Measurements from ENCODE around the gene CCL19. TPM values are rescaled to one million over a fixed set of nuclear protein-coding genes. Genes with fewer than 3 reads are reported as not detected.

Gene CCL19
- total and polyA plus RNA-seq, 3 experiments from 2014 or later: not detected

GRCh38 chr9:34665067-34665380, 26.1 kb downstream of the CCL19 start:
- Histone ChIP-seq H3K27ac (ENCODE audit: low read depth, low read length) (peak overlapping the region; percentile 43), H3K27me3 (ENCODE audit: insufficient read depth, low read length, poor library complexity, severe bottlenecking) (no peaks in the 10 kb centered on the region), H3K9me3 (ENCODE audit: low read length) (no peaks in the 10 kb centered on the region), H3K4me1 (ENCODE audit: insufficient read depth, low read length) (peaks cover 48% of the 10 kb centered on the region), H3K36me3 (ENCODE audit: insufficient read depth, low read length) (peaks cover 4% of the 10 kb centered on the region), H3K4me3 (ENCODE audit: low read length) (peak overlapping the region; percentile 65)
- H3K27ac Mint-ChIP-seq: peak overlapping the region; percentile 87 to 99 (median 97)
- DNase-seq: no peak
- H3K4me3 Mint-ChIP-seq: peak overlapping the region; percentile 82 to 97 (median 89)
- peaks cover 34 to 55% (median 41%) of the 10 kb centered on the region in 3 donors for H3K4me1 Mint-ChIP-seq
- peaks cover 0 to 4% of the 10 kb centered on the region in 2 donors for H3K27me3 Mint-ChIP-seq
- ChIA-PET CTCF (interaction anchor here (1.1 to 5.0 kb wide), 9 partner anchors 9 to 48 kb away, joined by 3 to 54 read pairs (median 10); partner anchors contain the start of genes GALT, IL11RA and SIGMAR1), POLR2A (interaction anchor here (0.6 to 3.0 kb wide), 6 partner anchors 9 to 53 kb away, joined by 3 to 20 read pairs (median 3); partner anchors contain the start of genes DCTN3, GALT and RPP25L)
- H3K36me3 Mint-ChIP-seq: peaks cover 5 to 20% (median 13%) of the 10 kb centered on the region in 3 donors
- peaks cover 0 to 9% (median 4%) of the 10 kb centered on the region in 5 donors for H3K9me3 Mint-ChIP-seq

DNA sequence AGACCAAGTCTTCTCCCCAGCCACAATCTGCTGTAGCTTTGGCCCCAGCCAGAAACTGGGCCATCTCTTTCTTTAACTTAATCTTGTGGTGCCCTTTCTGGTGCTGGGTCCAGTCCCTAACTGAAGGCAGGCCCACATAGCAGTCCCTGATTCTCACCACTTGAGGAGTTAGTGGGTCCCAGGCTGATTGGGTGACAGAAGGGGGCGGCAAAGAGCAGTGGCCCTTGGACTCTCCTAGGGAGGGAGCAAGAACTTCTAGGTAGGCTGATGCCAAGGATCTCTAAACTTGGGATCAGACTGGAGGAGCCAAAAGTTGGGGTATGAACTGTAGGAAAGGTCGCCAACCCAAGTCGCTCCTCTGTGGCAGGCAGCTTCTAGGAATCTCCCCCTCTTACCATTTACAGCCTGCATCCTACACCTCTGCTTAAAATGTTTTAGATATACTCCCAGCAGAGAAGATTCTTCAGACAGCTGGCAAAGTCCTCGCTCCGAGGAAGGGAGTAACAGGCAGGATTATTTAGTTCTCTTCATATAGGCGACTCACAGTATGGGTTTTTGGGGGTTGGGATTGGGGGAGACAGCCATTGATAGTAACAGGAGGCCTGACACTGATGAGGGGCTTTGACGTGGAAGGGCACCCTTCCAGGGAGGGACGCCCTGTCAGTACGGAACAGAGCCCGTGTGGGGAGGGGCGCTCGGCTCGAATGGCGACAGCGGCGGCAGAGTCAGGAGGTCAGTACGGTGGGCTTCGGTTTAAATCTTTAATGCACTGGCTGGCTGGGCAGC, 26.6 kb downstream of the CCL19 start:
- peaks cover 5 to 21% (median 13%) of the 10 kb centered on the region in 3 donors for H3K36me3 Mint-ChIP-seq
- ChIA-PET CTCF (interaction anchor here (1.1 to 5.0 kb wide), 10 partner anchors 9 to 61 kb away, joined by 3 to 54 read pairs (median 8); partner anchors contain the start of genes GALT, IL11RA and SIGMAR1), POLR2A (interaction anchor here (0.6 to 3.0 kb wide), 7 partner anchors 9 to 52 kb away, joined by 3 to 20 read pairs (median 3); partner anchors contain the start of genes DCTN3, GALT, RPP25L and SIGMAR1)
- Histone ChIP-seq H3K36me3 (ENCODE audit: insufficient read depth, low read length) (peaks cover 7% of the 10 kb centered on the region), H3K4me1 (ENCODE audit: insufficient read depth, low read length) (peaks cover 48% of the 10 kb centered on the region), H3K27me3 (ENCODE audit: insufficient read depth, low read length, poor library complexity, severe bottlenecking) (no peaks in the 10 kb centered on the region), H3K4me3 (ENCODE audit: low read length) (peak overlapping the region; percentile 65), H3K9me3 (ENCODE audit: low read length) (no peaks in the 10 kb centered on the region), H3K27ac (ENCODE audit: low read depth, low read length) (peak overlapping the region; percentile 43)
- peak overlapping the region; percentile 87 to 99 (median 96) for H3K27ac Mint-ChIP-seq
- peak; percentile 59 to 80 (median 70) for DNase-seq
- H3K4me3 Mint-ChIP-seq: peak overlapping the region; percentile 82 to 97 (median 89)
- H3K9me3 Mint-ChIP-seq: peaks cover 0 to 5% (median 4%) of the 10 kb centered on the region in 5 donors
- H3K4me1 Mint-ChIP-seq: peaks cover 34 to 55% (median 41%) of the 10 kb centered on the region in 3 donors
- H3K27me3 Mint-ChIP-seq: peaks cover 0 to 4% of the 10 kb centered on the region in 2 donors

DNA sequence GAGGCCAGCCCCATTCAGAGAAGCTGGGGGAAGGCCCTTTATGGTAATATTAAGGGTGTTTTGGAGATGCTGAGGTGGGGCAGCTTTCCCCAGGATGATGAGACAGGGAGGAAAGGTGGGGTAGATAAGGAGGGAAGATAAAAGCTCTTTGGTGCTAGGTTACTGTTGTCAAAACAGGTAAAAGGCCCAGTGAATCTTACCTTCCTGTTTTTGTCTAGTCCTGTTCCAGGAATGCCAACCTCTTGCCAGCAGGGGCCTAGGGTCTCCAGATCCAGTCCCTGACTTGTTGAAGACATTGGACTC, 27.8 kb downstream of the CCL19 start:
- peaks cover 34 to 55% (median 41%) of the 10 kb centered on the region in 3 donors for H3K4me1 Mint-ChIP-seq
- peaks cover 0 to 4% of the 10 kb centered on the region in 2 donors for H3K27me3 Mint-ChIP-seq
- DNase-seq: peak in 3 of 5 donors; percentile 13 to 45 (median 24)
- peak overlapping the region; percentile 86 to 99 (median 95) for H3K27ac Mint-ChIP-seq
- Histone ChIP-seq H3K4me3 (ENCODE audit: low read length) (no peak overlapping the region), H3K36me3 (ENCODE audit: insufficient read depth, low read length) (peaks cover 7% of the 10 kb centered on the region), H3K27ac (ENCODE audit: low read depth, low read length) (peak overlapping the region; percentile 46), H3K4me1 (ENCODE audit: insufficient read depth, low read length) (peaks cover 48% of the 10 kb centered on the region), H3K27me3 (ENCODE audit: insufficient read depth, low read length, poor library complexity, severe bottlenecking) (no peaks in the 10 kb centered on the region), H3K9me3 (ENCODE audit: low read length) (no peaks in the 10 kb centered on the region)
- peak overlapping the region in 6 of 7 donors; percentile 57 to 83 (median 69) for H3K4me3 Mint-ChIP-seq
- ChIA-PET POLR2A (interaction anchor here (2.1 to 3.0 kb wide), 2 partner anchors 17 to 25 kb away, joined by 7 to 20 read pairs; partner anchors contain the start of genes GALT and SIGMAR1), CTCF (interaction anchor here (1.5 to 4.7 kb wide), 4 partner anchors 14 to 59 kb away, joined by 7 to 54 read pairs (median 14); partner anchors contain the start of genes GALT, IL11RA and SIGMAR1)
- H3K9me3 Mint-ChIP-seq: no peaks in the 10 kb centered on the region
- H3K36me3 Mint-ChIP-seq: peaks cover 0 to 19% (median 8%) of the 10 kb centered on the region in 3 donors

- CTCF ChIA-PET: interaction anchor here (1.3 to 4.7 kb wide), 7 partner anchors 13 to 59 kb away, joined by 4 to 54 read pairs (median 16); partner anchors contain the start of genes GALT, IL11RA, RPP25L and SIGMAR1
- Histone ChIP-seq H3K27ac (ENCODE audit: low read depth, low read length) (peak within 1 kb of the TSS; percentile 46), H3K36me3 (ENCODE audit: insufficient read depth, low read length) (peaks cover 7% of the 10 kb centered on the region), H3K27me3 (ENCODE audit: insufficient read depth, low read length, poor library complexity, severe bottlenecking) (no peaks in the 10 kb centered on the region), H3K4me1 (ENCODE audit: insufficient read depth, low read length) (peaks cover 48% of the 10 kb centered on the region), H3K4me3 (ENCODE audit: low read length) (no peak within 1 kb of the TSS), H3K9me3 (ENCODE audit: low read length) (no peaks in the 10 kb centered on the region)
- POLR2A ChIA-PET: interaction anchor here (2.1 to 3.0 kb wide), 2 partner anchors 16 to 25 kb away, joined by 7 to 20 read pairs; partner anchors contain the start of genes GALT and SIGMAR1
- peaks cover 0 to 19% (median 8%) of the 10 kb centered on the region in 3 donors for H3K36me3 Mint-ChIP-seq
- H3K4me1 Mint-ChIP-seq: peaks cover 34 to 53% (median 41%) of the 10 kb centered on the region in 3 donors
- peak within 1 kb of the TSS; percentile 86 to 99 (median 95) for H3K27ac Mint-ChIP-seq
- H3K27me3 Mint-ChIP-seq: peaks cover 0 to 4% of the 10 kb centered on the region in 2 donors
- peak within 1 kb of the TSS in 6 of 7 donors; percentile 57 to 83 (median 69) for H3K4me3 Mint-ChIP-seq
- no peaks in the 10 kb centered on the region for H3K9me3 Mint-ChIP-seq
- no peak for DNase-seq
Observed at GRCh38 chr9:34662526-34663302, 28.4 kb downstream of the CCL19 start, which contains the start of gene CCL27. CCL27 (minus strand) TSS chr9:34662657; CDS start chr9:34662633, 24 bp downstream.

GRCh38 chr9:34659592-34660253, 31.4 kb downstream of the CCL19 start:
- H3K36me3 ChIP-seq (ENCODE audit: insufficient read depth, low read length): peaks cover 7% of the 10 kb centered on the region
- H3K4me3 ChIP-seq (ENCODE audit: low read length): no peak overlapping the region
- no peak overlapping the region for H3K4me3 Mint-ChIP-seq
- no peaks in the 10 kb centered on the region for H3K27me3 Mint-ChIP-seq
- H3K4me1 Mint-ChIP-seq: peaks cover 27 to 37% (median 34%) of the 10 kb centered on the region in 3 donors
- no peaks in the 10 kb centered on the region for H3K9me3 ChIP-seq (ENCODE audit: low read length)
- no peaks in the 10 kb centered on the region for H3K9me3 Mint-ChIP-seq
- no peak for DNase-seq
- no peaks in the 10 kb centered on the region for H3K27me3 ChIP-seq (ENCODE audit: insufficient read depth, low read length, poor library complexity, severe bottlenecking)
- H3K27ac Mint-ChIP-seq: peak overlapping the region in 2 of 8 donors; percentile 26 to 45
- peaks cover 36% of the 10 kb centered on the region for H3K4me1 ChIP-seq (ENCODE audit: insufficient read depth, low read length)
- ChIA-PET CTCF (interaction anchor here (3.2 to 4.4 kb wide), 3 partner anchors 13 to 43 kb away, joined by 16 to 25 read pairs (median 16); partner anchors contain the start of gene GALT), POLR2A (interaction anchor here (1.2 kb wide), 1 partner anchor 12 kb away, joined by 3 read pairs; no protein-coding TSS in a partner anchor)
- peaks cover 0 to 19% (median 8%) of the 10 kb centered on the region in 3 donors for H3K36me3 Mint-ChIP-seq
- H3K27ac ChIP-seq (ENCODE audit: low read depth, low read length): no peak overlapping the region

DNA sequence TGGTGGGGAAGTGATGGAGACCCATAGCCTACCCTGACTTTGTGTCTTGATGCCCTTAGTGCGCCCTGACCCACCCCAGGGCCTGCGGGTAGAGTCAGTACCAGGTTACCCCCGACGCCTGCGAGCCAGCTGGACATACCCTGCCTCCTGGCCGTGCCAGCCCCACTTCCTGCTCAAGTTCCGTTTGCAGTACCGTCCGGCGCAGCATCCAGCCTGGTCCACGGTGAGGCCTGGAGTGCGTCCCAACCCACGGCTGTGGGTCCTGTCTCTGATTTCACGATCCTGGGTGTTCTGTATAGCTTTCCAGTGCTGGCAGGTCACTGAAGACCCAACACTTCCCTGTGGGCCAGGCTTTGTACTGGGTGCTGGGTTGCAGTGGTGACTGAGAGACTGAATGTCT, 32.6 kb downstream of the CCL19 start:
- Histone ChIP-seq H3K4me3 (ENCODE audit: low read length) (no peak overlapping the region), H3K27me3 (ENCODE audit: insufficient read depth, low read length, poor library complexity, severe bottlenecking) (no peaks in the 10 kb centered on the region), H3K9me3 (ENCODE audit: low read length) (no peaks in the 10 kb centered on the region), H3K27ac (ENCODE audit: low read depth, low read length) (no peak overlapping the region), H3K4me1 (ENCODE audit: insufficient read depth, low read length) (peaks cover 23% of the 10 kb centered on the region), H3K36me3 (ENCODE audit: insufficient read depth, low read length) (peaks cover 7% of the 10 kb centered on the region)
- no peaks in the 10 kb centered on the region for H3K9me3 Mint-ChIP-seq
- POLR2A ChIA-PET: interaction anchor here (0.6 kb wide), 1 partner anchor 42 kb away, joined by 4 read pairs; no protein-coding TSS in a partner anchor
- CTCF ChIA-PET: no interaction called here
- no peak for DNase-seq
- peaks cover 0 to 19% (median 8%) of the 10 kb centered on the region in 3 donors for H3K36me3 Mint-ChIP-seq
- H3K27me3 Mint-ChIP-seq: peaks cover 0 to 3% of the 10 kb centered on the region in 2 donors
- H3K4me3 Mint-ChIP-seq: no peak overlapping the region
- peaks cover 17 to 30% (median 21%) of the 10 kb centered on the region in 3 donors for H3K4me1 Mint-ChIP-seq
- no peak overlapping the region for H3K27ac Mint-ChIP-seq

GRCh38 chr9:34656992-34657391, 34.1 kb downstream of the CCL19 start:
- no peaks in the 10 kb centered on the region for H3K9me3 Mint-ChIP-seq
- Histone ChIP-seq H3K4me1 (ENCODE audit: insufficient read depth, low read length) (peaks cover 17% of the 10 kb centered on the region), H3K4me3 (ENCODE audit: low read length) (no peak overlapping the region), H3K36me3 (ENCODE audit: insufficient read depth, low read length) (peaks cover 7% of the 10 kb centered on the region), H3K9me3 (ENCODE audit: low read length) (no peaks in the 10 kb centered on the region), H3K27me3 (ENCODE audit: insufficient read depth, low read length, poor library complexity, severe bottlenecking) (no peaks in the 10 kb centered on the region), H3K27ac (ENCODE audit: low read depth, low read length) (no peak overlapping the region)
- peak overlapping the region in 1 of 8 donors; percentile 60 for H3K27ac Mint-ChIP-seq
- H3K4me3 Mint-ChIP-seq: no peak overlapping the region
- DNase-seq: no peak
- H3K36me3 Mint-ChIP-seq: peaks cover 0 to 21% (median 8%) of the 10 kb centered on the region in 3 donors
- ChIA-PET POLR2A (interaction anchor here (1.8 kb wide), 1 partner anchor 10 kb away, joined by 7 read pairs; the partner anchor contains the start of gene GALT), CTCF (interaction anchor here (0.7 to 1.4 kb wide), 2 partner anchors 9 to 10 kb away, joined by 3 to 7 read pairs; partner anchors contain the start of gene GALT)
- H3K4me1 Mint-ChIP-seq: peaks cover 17 to 30% (median 19%) of the 10 kb centered on the region in 3 donors
- H3K27me3 Mint-ChIP-seq: peaks cover 0 to 3% of the 10 kb centered on the region in 2 donors
